ENCODE measurements around the gene TP53BP1.
"Not testable (repeated sequence)": the region's sequence is repeated elsewhere in the genome, so short reads cannot be mapped to it uniquely, and the experiment has no call there.

The TP53BP1 gene

GRCh38 chr15:43414196-43414595 lies 78.8 kb downstream of the TP53BP1 start:
- Histone ChIP-seq H3K4me1 (ENCODE audit: control insufficient read depth, insufficient read depth, low read length) (no peaks in the 10 kb centered on the region), H3K9me3 (ENCODE audit: control insufficient read depth in 2 of 2, low read length in 2 of 2) (no peaks in the 10 kb centered on the region), H3K9ac (ENCODE audit: low read length in 2 of 2) (no peak overlapping the region), H3K36me3 (ENCODE audit: control insufficient read depth in 2 of 2, insufficient read depth in 2 of 2, low read length in 2 of 2) (peaks cover 50 to 51% of the 10 kb centered on the region in 2 donors), H3K27me3 (ENCODE audit: control insufficient read depth in 1 of 2, insufficient read depth in 2 of 2, low read length in 2 of 2) (no peaks in the 10 kb centered on the region), H3K27ac (ENCODE audit: low read length) (no peak overlapping the region), H3K4me3 (ENCODE audit: low read length in 2 of 2) (no peak overlapping the region)

GRCh38 chr15:43412096-43412495 lies 80.9 kb downstream of the TP53BP1 start:
- H3K4me3 ChIP-seq (ENCODE audit: low read length in 2 of 2) = no peak overlapping the region
- H3K27ac ChIP-seq (ENCODE audit: low read length) = no peak overlapping the region
- H3K9ac ChIP-seq (ENCODE audit: low read length in 2 of 2) = no peak overlapping the region
- no peaks in the 10 kb centered on the region for H3K9me3 ChIP-seq (ENCODE audit: control insufficient read depth in 2 of 2, low read length in 2 of 2)
- no peaks in the 10 kb centered on the region for H3K27me3 ChIP-seq (ENCODE audit: control insufficient read depth in 1 of 2, insufficient read depth in 2 of 2, low read length in 2 of 2)
- no peaks in the 10 kb centered on the region for H3K4me1 ChIP-seq (ENCODE audit: control insufficient read depth, insufficient read depth, low read length)
- H3K36me3 ChIP-seq (ENCODE audit: control insufficient read depth in 2 of 2, insufficient read depth in 2 of 2, low read length in 2 of 2) = peaks cover 62 to 68% of the 10 kb centered on the region in 2 donors

DNA sequence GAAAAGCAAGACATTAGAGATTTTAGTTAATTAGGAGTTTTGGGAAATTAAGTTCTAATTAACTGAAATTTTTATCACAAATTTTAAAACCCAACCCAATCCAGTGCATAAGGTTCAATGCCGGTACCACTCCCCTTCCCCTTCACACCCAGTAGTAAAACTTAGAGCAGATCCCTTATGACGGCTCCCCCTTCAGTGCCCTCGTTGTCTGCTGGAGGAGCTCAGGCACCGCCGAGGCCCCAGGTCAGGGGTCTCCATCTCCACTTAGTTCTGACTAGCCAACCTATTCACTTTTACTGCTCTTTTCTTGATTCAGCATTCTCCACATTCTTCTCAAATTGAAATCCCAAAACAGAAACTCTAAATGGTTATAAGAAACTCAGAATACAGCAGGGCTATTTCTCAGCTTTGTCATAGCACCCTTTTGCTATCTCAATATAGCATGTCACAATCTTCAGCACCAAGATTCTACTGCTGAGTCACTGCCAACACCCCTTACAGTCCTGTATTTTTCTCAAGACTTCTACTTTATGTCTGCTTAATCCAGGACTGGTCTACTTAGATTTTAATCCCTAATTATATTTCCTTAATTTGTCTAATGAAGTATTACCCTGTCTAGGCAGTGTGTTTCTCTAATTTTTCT lies 82.3 kb downstream of the TP53BP1 start:
- Histone ChIP-seq H3K9me3 (ENCODE audit: control insufficient read depth in 2 of 2, low read length in 2 of 2) (no peaks in the 10 kb centered on the region), H3K4me3 (ENCODE audit: low read length in 2 of 2) (no peak overlapping the region), H3K36me3 (ENCODE audit: control insufficient read depth in 2 of 2, insufficient read depth in 2 of 2, low read length in 2 of 2) (peaks cover 58 to 65% of the 10 kb centered on the region in 2 donors), H3K4me1 (ENCODE audit: control insufficient read depth, insufficient read depth, low read length) (peaks cover 6% of the 10 kb centered on the region), H3K9ac (ENCODE audit: low read length in 2 of 2) (no peak overlapping the region), H3K27me3 (ENCODE audit: control insufficient read depth in 1 of 2, insufficient read depth in 2 of 2, low read length in 2 of 2) (no peaks in the 10 kb centered on the region), H3K27ac (ENCODE audit: low read length) (no peak overlapping the region)

DNA sequence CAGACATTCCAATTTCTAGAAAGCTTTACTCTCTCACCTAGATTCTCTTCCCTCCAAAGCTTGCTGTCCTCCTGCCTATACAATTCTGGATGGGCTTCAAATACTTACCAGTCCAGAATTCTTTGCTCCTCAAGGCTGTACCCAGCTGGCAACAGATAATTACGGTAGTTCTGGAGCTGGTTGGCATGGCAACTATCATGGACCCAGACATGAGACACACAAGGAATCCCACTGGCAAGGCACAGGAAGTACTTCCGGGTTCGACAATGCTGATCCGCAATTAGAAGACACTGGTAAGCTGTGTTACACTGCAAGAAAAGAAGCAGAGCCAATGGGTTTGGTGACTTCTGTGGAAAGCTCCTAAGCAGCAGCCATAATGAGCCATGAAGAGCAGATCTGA lies 84.2 kb downstream of the TP53BP1 start:
- Histone ChIP-seq H3K9ac (ENCODE audit: low read length in 2 of 2) (no peak overlapping the region), H3K27ac (ENCODE audit: low read length) (no peak overlapping the region), H3K4me1 (ENCODE audit: control insufficient read depth, insufficient read depth, low read length) (peaks cover 6% of the 10 kb centered on the region), H3K36me3 (ENCODE audit: control insufficient read depth in 2 of 2, insufficient read depth in 2 of 2, low read length in 2 of 2) (peaks cover 63 to 65% of the 10 kb centered on the region in 2 donors), H3K9me3 (ENCODE audit: control insufficient read depth in 2 of 2, low read length in 2 of 2) (no peaks in the 10 kb centered on the region), H3K4me3 (ENCODE audit: low read length in 2 of 2) (no peak overlapping the region), H3K27me3 (ENCODE audit: control insufficient read depth in 1 of 2, insufficient read depth in 2 of 2, low read length in 2 of 2) (no peaks in the 10 kb centered on the region)

DNA sequence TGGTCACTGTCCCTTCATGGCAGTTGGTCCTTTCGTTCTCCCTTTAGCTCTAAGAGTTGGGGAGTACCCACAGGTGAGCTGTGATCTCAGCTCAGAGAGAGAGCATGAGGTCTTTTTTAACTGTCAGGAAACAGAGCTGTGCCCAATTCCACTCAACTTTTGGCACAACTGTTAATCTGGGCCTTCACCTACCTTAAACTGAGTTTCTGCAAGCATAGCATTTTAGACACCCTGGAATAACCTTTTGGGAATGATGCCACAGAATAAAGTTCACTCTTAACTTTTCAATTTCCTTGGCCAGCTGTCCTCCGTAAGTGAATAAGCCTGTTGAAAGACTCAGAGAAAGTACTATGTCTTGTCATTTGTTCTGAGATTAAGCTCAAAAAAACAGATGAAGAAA lies 86.1 kb downstream of the TP53BP1 start:
- Histone ChIP-seq H3K36me3 (ENCODE audit: control insufficient read depth in 2 of 2, insufficient read depth in 2 of 2, low read length in 2 of 2) (peaks cover 54 to 58% of the 10 kb centered on the region in 2 donors), H3K9me3 (ENCODE audit: control insufficient read depth in 2 of 2, low read length in 2 of 2) (no peaks in the 10 kb centered on the region)

GRCh38 chr15:43406189-43406588 lies 86.8 kb downstream of the TP53BP1 start:
- no peak overlapping the region for H3K9ac ChIP-seq (ENCODE audit: low read length in 2 of 2)
- H3K27me3 ChIP-seq (ENCODE audit: control insufficient read depth in 1 of 2, insufficient read depth in 2 of 2, low read length in 2 of 2) = no peaks in the 10 kb centered on the region
- peaks cover 6% of the 10 kb centered on the region for H3K4me1 ChIP-seq (ENCODE audit: control insufficient read depth, insufficient read depth, low read length)
- H3K4me3 ChIP-seq (ENCODE audit: low read length in 2 of 2) = no peak overlapping the region
- peak overlapping the region; percentile 56 for H3K27ac ChIP-seq (ENCODE audit: low read length)
- peaks cover 58 to 60% of the 10 kb centered on the region in 2 donors for H3K36me3 ChIP-seq (ENCODE audit: control insufficient read depth in 2 of 2, insufficient read depth in 2 of 2, low read length in 2 of 2)
- H3K9me3 ChIP-seq (ENCODE audit: control insufficient read depth in 2 of 2, low read length in 2 of 2) = no peaks in the 10 kb centered on the region

More for the DNA sequence above, 86.1 kb downstream of the TP53BP1 start:
- Histone ChIP-seq H3K9ac (ENCODE audit: low read length in 2 of 2) (no peak overlapping the region), H3K4me3 (ENCODE audit: low read length in 2 of 2) (no peak overlapping the region), H3K27me3 (ENCODE audit: control insufficient read depth in 1 of 2, insufficient read depth in 2 of 2, low read length in 2 of 2) (no peaks in the 10 kb centered on the region), H3K27ac (ENCODE audit: low read length) (no peak overlapping the region), H3K4me1 (ENCODE audit: control insufficient read depth, insufficient read depth, low read length) (peaks cover 6% of the 10 kb centered on the region)

GRCh38 chr15:43404130-43404529 lies 88.8 kb downstream of the TP53BP1 start:
- H3K9me3 ChIP-seq (ENCODE audit: control insufficient read depth in 2 of 2, low read length in 2 of 2) = no peaks in the 10 kb centered on the region
- peaks cover 52 to 54% of the 10 kb centered on the region in 2 donors for H3K36me3 ChIP-seq (ENCODE audit: control insufficient read depth in 2 of 2, insufficient read depth in 2 of 2, low read length in 2 of 2)
- H3K27ac ChIP-seq (ENCODE audit: low read length) = no peak overlapping the region

GRCh38 chr15:43403616-43404015 lies 89.3 kb downstream of the TP53BP1 start:
- Histone ChIP-seq H3K4me3 (ENCODE audit: low read length in 2 of 2) (no peak overlapping the region), H3K36me3 (ENCODE audit: control insufficient read depth in 2 of 2, insufficient read depth in 2 of 2, low read length in 2 of 2) (peaks cover 47 to 52% of the 10 kb centered on the region in 2 donors), H3K9ac (ENCODE audit: low read length in 2 of 2) (no peak overlapping the region), H3K9me3 (ENCODE audit: control insufficient read depth in 2 of 2, low read length in 2 of 2) (no peaks in the 10 kb centered on the region), H3K27me3 (ENCODE audit: control insufficient read depth in 1 of 2, insufficient read depth in 2 of 2, low read length in 2 of 2) (no peaks in the 10 kb centered on the region), H3K4me1 (ENCODE audit: control insufficient read depth, insufficient read depth, low read length) (peaks cover 6% of the 10 kb centered on the region), H3K27ac (ENCODE audit: low read length) (no peak overlapping the region)

More at GRCh38 chr15:43404130-43404529, 88.8 kb downstream of the TP53BP1 start:
- Histone ChIP-seq H3K4me3 (ENCODE audit: low read length in 2 of 2) (no peak overlapping the region), H3K27me3 (ENCODE audit: control insufficient read depth in 1 of 2, insufficient read depth in 2 of 2, low read length in 2 of 2) (no peaks in the 10 kb centered on the region), H3K4me1 (ENCODE audit: control insufficient read depth, insufficient read depth, low read length) (peaks cover 6% of the 10 kb centered on the region), H3K9ac (ENCODE audit: low read length in 2 of 2) (no peak overlapping the region)

DNA sequence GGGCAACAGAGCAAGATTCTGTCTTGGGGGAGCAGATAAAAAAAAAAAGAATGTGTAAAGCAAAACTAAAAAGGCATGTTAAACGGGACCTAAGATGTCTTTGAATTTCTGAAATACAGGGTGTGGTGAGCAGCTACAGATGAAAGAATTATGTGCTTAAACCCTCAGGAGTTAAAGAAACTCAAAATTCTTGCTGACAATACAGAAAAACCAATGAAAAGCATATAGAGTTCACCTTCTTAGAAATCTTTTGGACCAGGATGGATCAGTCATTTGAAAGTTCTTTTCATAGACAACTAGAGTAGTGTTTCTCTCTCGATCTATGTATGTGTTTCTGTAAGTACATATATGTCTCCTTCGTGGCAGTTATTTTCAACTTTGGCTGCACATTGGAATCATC lies 90.7 kb downstream of the TP53BP1 start:
- H3K4me1 ChIP-seq (ENCODE audit: control insufficient read depth, insufficient read depth, low read length) = peaks cover 6% of the 10 kb centered on the region
- H3K9ac ChIP-seq (ENCODE audit: low read length in 2 of 2) = no peak overlapping the region
- H3K27ac ChIP-seq (ENCODE audit: low read length) = no peak overlapping the region
- peaks cover 37 to 44% of the 10 kb centered on the region in 2 donors for H3K36me3 ChIP-seq (ENCODE audit: control insufficient read depth in 2 of 2, insufficient read depth in 2 of 2, low read length in 2 of 2)
- H3K9me3 ChIP-seq (ENCODE audit: control insufficient read depth in 2 of 2, low read length in 2 of 2) = no peaks in the 10 kb centered on the region
- H3K27me3 ChIP-seq (ENCODE audit: control insufficient read depth in 1 of 2, insufficient read depth in 2 of 2, low read length in 2 of 2) = no peaks in the 10 kb centered on the region
- H3K4me3 ChIP-seq (ENCODE audit: low read length in 2 of 2) = no peak overlapping the region

GRCh38 chr15:43393592-43393991 lies 99.4 kb downstream of the TP53BP1 start:
- H3K36me3 ChIP-seq (ENCODE audit: control insufficient read depth in 2 of 2, insufficient read depth in 2 of 2, low read length in 2 of 2) = peaks cover 19 to 28% of the 10 kb centered on the region in 2 donors
- not testable (repeated sequence) for H3K4me1 ChIP-seq (ENCODE audit: control insufficient read depth, insufficient read depth, low read length); H3K9me3 ChIP-seq (ENCODE audit: control insufficient read depth in 2 of 2, low read length in 2 of 2); H3K9ac ChIP-seq (ENCODE audit: low read length in 2 of 2); H3K27me3 ChIP-seq (ENCODE audit: control insufficient read depth in 1 of 2, insufficient read depth in 2 of 2, low read length in 2 of 2); H3K4me3 ChIP-seq (ENCODE audit: low read length in 2 of 2); H3K27ac ChIP-seq (ENCODE audit: low read length)

DNA sequence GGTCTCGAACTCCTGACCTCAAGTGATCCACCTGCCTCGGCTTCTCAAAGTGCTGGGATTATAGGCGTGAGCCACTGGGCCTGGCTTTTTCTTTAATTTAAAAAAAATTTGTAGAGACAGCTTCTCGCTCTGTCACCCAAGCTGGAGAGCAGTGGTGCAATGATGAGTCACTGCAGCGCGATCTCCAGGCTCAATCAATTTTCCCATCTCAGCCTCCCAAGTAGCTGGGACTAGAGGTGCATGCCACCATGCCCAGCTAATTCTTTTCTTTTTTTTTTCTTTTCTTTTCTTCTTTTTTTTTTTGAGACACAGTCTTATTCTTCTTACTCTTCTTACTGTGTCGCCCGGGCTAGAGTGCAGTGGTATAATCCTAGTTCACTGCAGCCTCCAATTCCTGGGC lies 102.2 kb downstream of the TP53BP1 start:
- no peak overlapping the region for H3K27ac ChIP-seq (ENCODE audit: low read length)
- no peaks in the 10 kb centered on the region for H3K4me1 ChIP-seq (ENCODE audit: control insufficient read depth, insufficient read depth, low read length)
- H3K9me3 ChIP-seq (ENCODE audit: control insufficient read depth in 2 of 2, low read length in 2 of 2) = no peaks in the 10 kb centered on the region
- H3K36me3 ChIP-seq (ENCODE audit: control insufficient read depth in 2 of 2, insufficient read depth in 2 of 2, low read length in 2 of 2) = peaks cover 20% of the 10 kb centered on the region in 2 donors
- H3K4me3 ChIP-seq (ENCODE audit: low read length in 2 of 2) = no peak overlapping the region
- H3K9ac ChIP-seq (ENCODE audit: low read length in 2 of 2) = no peak overlapping the region
- no peaks in the 10 kb centered on the region for H3K27me3 ChIP-seq (ENCODE audit: control insufficient read depth in 1 of 2, insufficient read depth in 2 of 2, low read length in 2 of 2)
